Testis (tissue), 2 donors: Measurements from ENCODE around the gene ECHS1.

ENCODE experiments used
- CTCF ChIP-seq, 3 experiments: fragments of 450-650 bp in 2 of 3; fragments of 200-600 bp in 1 of 3; sonication (generic) in 1 of 3; IDR thresholded peaks; one replicate each; pipeline ENCODE4 v1.5.1; 2016 to 2019; ENCODE audit warnings: antibody characterized with exemption in 3 of 3, mild to moderate bottlenecking in 2 of 3, moderate library complexity in 1 of 3
- POLR2A ChIP-seq: fragments of 450-650 bp; IDR thresholded peaks from one replicate; pipeline ENCODE4 v1.6.1; 2017; ENCODE audit warnings: antibody characterized with exemption, mild to moderate bottlenecking, moderate library complexity

GRCh38 chr10:133403359-133403758, 30.2 kb upstream of the ECHS1 start:
- TF ChIP-seq CTCF (IDR thresholded peaks at IDR 0.05) (no peak), POLR2A (no peak)
